H1 (cell line): Measurements from ENCODE around the gene DNASE2B. TPM values are rescaled to one million over a fixed set of nuclear protein-coding genes. Genes with fewer than 3 reads are reported as not detected.
A peak's percentile ranks its signal among the peaks of the same experiment; 100 is the strongest.

Experiments
- CTCF ChIA-PET: fragments of 300-600 bp; sonication (Branson Sonifier 250); formaldehyde crosslinking; loops from one replicate; lab custom pipeline; 2021; ENCODE audit not compliant: partially characterized antibody; lab: Charles Lee
- POLR2A ChIA-PET: fragments of 300-600 bp; sonication (Branson Sonifier 250); formaldehyde crosslinking; loops from one replicate; lab custom pipeline; 2021; ENCODE audit warnings: inconsistent platforms; ENCODE audit not compliant: partially characterized antibody; lab: Charles Lee
- DNase-seq, 2 experiments: peaks; one replicate each; pipeline versions ENCODE4 v3.0.0 to v3.0.0-alpha.2; 2010 to 2022; ENCODE audit warnings: low spot score in 2 of 2, low read depth in 1 of 2, mixed read lengths in 1 of 2
- FAIRE-seq: peaks from 2 replicates; lab custom pipeline; 2011; peaks lifted over from hg19 to GRCh38; lab: Jason Lieb, UNC
- H2AFZ ChIP-seq: 2 replicates; pipeline ENCODE4 v1.8.1; 2012; ENCODE audit warnings: low read length, inconsistent platforms
- H2AK5ac ChIP-seq: 2 replicates; pipeline ENCODE4 v1.6.1; 2013; ENCODE audit warnings: low read depth, low read length
- H2BK120ac ChIP-seq: replicated peaks from 2 replicates; pipeline ENCODE3; 2013; ENCODE audit warnings: low read depth, low read length, inconsistent platforms
- H2BK12ac ChIP-seq: 2 replicates; pipeline ENCODE4 v1.6.1; 2013; ENCODE audit warnings: low read depth, low read length
- H2BK15ac ChIP-seq: 2 replicates; pipeline ENCODE4 v1.6.1; 2013; ENCODE audit warnings: low read length
- H2BK20ac ChIP-seq: 2 replicates; pipeline ENCODE4 v1.6.1; 2013; ENCODE audit warnings: low read length
- H2BK5ac ChIP-seq: 2 replicates; pipeline ENCODE4 v1.6.1; 2013; ENCODE audit warnings: low read depth, low read length
- H3K14ac ChIP-seq: 2 replicates; pipeline ENCODE4 v1.6.1; 2013; ENCODE audit warnings: inconsistent platforms; ENCODE audit not compliant: insufficient read length
- H3K18ac ChIP-seq: 2 replicates; pipeline ENCODE4 v1.6.1; 2013; ENCODE audit warnings: low read length; ENCODE audit errors: extremely low read depth
- H3K23ac ChIP-seq: 2 replicates; pipeline ENCODE4 v1.6.1; 2013; ENCODE audit warnings: inconsistent platforms; ENCODE audit not compliant: insufficient read length
- H3K23me2 ChIP-seq: 2 replicates; pipeline ENCODE4 v1.6.1; 2013; ENCODE audit warnings: low read depth, low read length
- H3K27ac ChIP-seq: 2 replicates; pipeline ENCODE4 v1.6.1; 2011; ENCODE audit warnings: low read depth, low read length, inconsistent platforms
- H3K27me3 ChIP-seq, 4 experiments: replicated peaks in 1 of 4; 1 replicate in 1 of 4; 2 replicates in 3 of 4; pipeline versions ENCODE4 v1.6.1 to v1.8.1; 2011 to 2013; ENCODE audit warnings: low read length in 3 of 4, mild to moderate bottlenecking in 3 of 4, inconsistent platforms in 2 of 4, mixed read lengths in 2 of 4, moderate library complexity in 1 of 4; ENCODE audit not compliant: control insufficient read depth in 3 of 4, insufficient read depth in 3 of 4; ENCODE audit errors: extremely low read depth in 1 of 4
- H3K36me3 ChIP-seq, 4 experiments: 2 replicates each; pipeline versions ENCODE4 v1.6.1 to v1.8.1; 2011 to 2013; ENCODE audit warnings: mild to moderate bottlenecking in 4 of 4, low read length in 3 of 4, moderate library complexity in 2 of 4, control low read depth in 1 of 4, inconsistent platforms in 1 of 4; ENCODE audit not compliant: insufficient read depth in 4 of 4, control insufficient read depth in 2 of 4
- H3K4ac ChIP-seq: replicated peaks from 2 replicates; pipeline ENCODE3; 2013; ENCODE audit warnings: low read length, low read depth, mixed read lengths, inconsistent platforms; ENCODE audit not compliant: insufficient read length
- H3K4me1 ChIP-seq, 4 experiments: replicated peaks in 1 of 4; 1 replicate in 1 of 4; 2 replicates in 3 of 4; pipeline versions ENCODE4 v1.6.1 to v1.8.1; 2011 to 2013; ENCODE audit warnings: low read length in 3 of 4, inconsistent platforms in 2 of 4, mixed read lengths in 1 of 4; ENCODE audit not compliant: insufficient read depth in 4 of 4, control insufficient read depth in 3 of 4
- H3K4me2 ChIP-seq, 2 experiments: 2 replicates each; pipeline versions ENCODE4 v1.6.1 to v1.8.1; 2011 to 2013; ENCODE audit warnings: low read depth in 2 of 2, low read length in 2 of 2, control low read depth in 1 of 2, inconsistent platforms in 1 of 2, mild to moderate bottlenecking in 1 of 2; ENCODE audit not compliant: insufficient read depth in 1 of 2
- H3K4me3 ChIP-seq, 4 experiments: fragments of 200-600, 300-600 bp in 1 of 4; sonication (generic), shearing (Covaris generic), sonication (Bioruptor Twin) in 1 of 4; 2 replicates each; pipeline versions ENCODE4 v1.5.1 to v1.8.1; 2011 to 2016; ENCODE audit warnings: low read length in 4 of 4, low read depth in 3 of 4, control low read depth in 2 of 4, inconsistent platforms in 2 of 4, mild to moderate bottlenecking in 2 of 4, mixed read lengths in 1 of 4, moderate library complexity in 1 of 4; ENCODE audit not compliant: insufficient read depth in 2 of 4; ENCODE audit errors: extremely low read depth in 1 of 4
- H3K56ac ChIP-seq: replicated peaks from 2 replicates; pipeline ENCODE3; 2013; ENCODE audit warnings: low read depth, mild to moderate bottlenecking, mixed read lengths, low read length, inconsistent platforms; ENCODE audit not compliant: insufficient read length
- H3K79me1 ChIP-seq: 2 replicates; pipeline ENCODE4 v1.6.1; 2013; ENCODE audit warnings: low read depth, low read length, control low read depth
- H3K79me2 ChIP-seq, 2 experiments: 2 replicates each; pipeline versions ENCODE4 v1.6.1 to v1.8.1; 2012 to 2013; ENCODE audit warnings: low read length in 2 of 2, mild to moderate bottlenecking in 2 of 2, inconsistent platforms in 1 of 2; ENCODE audit not compliant: insufficient read depth in 2 of 2, control insufficient read depth in 1 of 2
- H3K9ac ChIP-seq, 4 experiments: replicated peaks in 1 of 4; 1 replicate in 1 of 4; 2 replicates in 3 of 4; pipeline versions ENCODE4 v1.6.1 to v1.8.1; 2011 to 2013; ENCODE audit warnings: low read depth in 3 of 4, low read length in 3 of 4, control low read depth in 2 of 4, mild to moderate bottlenecking in 2 of 4, moderate library complexity in 2 of 4, inconsistent platforms in 1 of 4; ENCODE audit errors: extremely low read depth in 1 of 4
- H3K9me3 ChIP-seq, 2 experiments: 2 replicates each; pipeline versions ENCODE4 v1.6.1 to v1.8.1; 2012 to 2013; ENCODE audit warnings: mild to moderate bottlenecking in 2 of 2, moderate library complexity in 2 of 2, control low read depth in 1 of 2, inconsistent platforms in 1 of 2, low read depth in 1 of 2, low read length in 1 of 2, mixed read lengths in 1 of 2; ENCODE audit not compliant: insufficient read depth in 2 of 2
- H4K20me1 ChIP-seq, 2 experiments: replicated peaks in 1 of 2; 2 replicates each; pipeline versions ENCODE3 to v1.8.1; 2011 to 2013; ENCODE audit warnings: inconsistent platforms in 2 of 2, low read length in 2 of 2, mild to moderate bottlenecking in 1 of 2; ENCODE audit not compliant: insufficient read depth in 2 of 2, control insufficient read depth in 1 of 2
- H4K5ac ChIP-seq: 2 replicates; pipeline ENCODE4 v1.6.1; 2013; ENCODE audit warnings: low read length, low read depth, mixed read lengths, inconsistent platforms; ENCODE audit not compliant: insufficient read length
- H4K8ac ChIP-seq: 2 replicates; pipeline ENCODE4 v1.8.0; 2013; ENCODE audit warnings: mild to moderate bottlenecking, moderate library complexity, low read length, inconsistent platforms; ENCODE audit not compliant: insufficient read depth; ENCODE audit errors: extremely low read depth
- H4K91ac ChIP-seq: replicated peaks from 2 replicates; pipeline ENCODE3; 2013; ENCODE audit warnings: low read length, mixed read lengths, inconsistent platforms; ENCODE audit not compliant: insufficient read length
- CTCF ChIP-seq, 3 experiments: IDR thresholded peaks; 1 replicate in 2 of 3; 2 replicates in 1 of 3; pipeline versions ENCODE4 v1.5.1 to v1.6.1; 2011; ENCODE audit warnings: low read length in 3 of 3, mild to moderate bottlenecking in 3 of 3, inconsistent platforms in 2 of 3, low read depth in 1 of 3, moderate library complexity in 1 of 3; ENCODE audit not compliant: insufficient read depth in 1 of 3; ENCODE audit errors: control extremely low read depth in 1 of 3
- HDAC2 ChIP-seq, 2 experiments: fragments of 300-600 bp in 1 of 2; sonication (generic) in 1 of 2; IDR thresholded peaks; 2 replicates each; pipeline ENCODE4 v1.6.1; 2011 to 2012; ENCODE audit warnings: low read depth in 2 of 2, low read length in 2 of 2, mild to moderate bottlenecking in 2 of 2, moderate library complexity in 2 of 2, borderline replicate concordance in 1 of 2, inconsistent platforms in 1 of 2
- PHF8 ChIP-seq: fragments of 200-600 bp; sonication (generic); conservative IDR thresholded peaks from 2 replicates; pipeline ENCODE4 v1.7.1; 2012; ENCODE audit warnings: low read depth, mild to moderate bottlenecking, inconsistent platforms, low read length, moderate library complexity
- RAD21 ChIP-seq, 2 experiments: IDR thresholded peaks in 1 of 2; conservative IDR thresholded peaks in 1 of 2; 2 replicates each; pipeline ENCODE4 v1.6.1; 2011; ENCODE audit warnings: low read depth in 2 of 2, low read length in 2 of 2, improper control_type of control experiment in 1 of 2, inconsistent platforms in 1 of 2, mild to moderate bottlenecking in 1 of 2, moderate library complexity in 1 of 2
- RFX5 ChIP-seq: IDR thresholded peaks from 2 replicates; pipeline ENCODE4 v1.6.1; 2011; ENCODE audit warnings: low read depth, low read length, improper control_type of control experiment, borderline replicate concordance
- WGBS, 2 experiments: shearing (Covaris generic) in 1 of 2; methylation state at CpG; one replicate each; pipeline versions ENCODE4 v1.1.6 to v1.1.7; 2013 to 2015; ENCODE audit warnings: low lambda C conversion rate in 2 of 2, mixed read lengths in 2 of 2, inconsistent platforms in 1 of 2, low coverage in 1 of 2, missing lambda C conversion rate in 1 of 2; ENCODE audit not compliant: insufficient replicate concordance in 2 of 2, insufficient coverage in 1 of 2, insufficient read length in 1 of 2; ENCODE audit errors: extremely low coverage in 1 of 2, missing lambda C conversion rate in 1 of 2; 5-methylcytosine and 5-hydroxymethylcytosine counted together
- polyA plus RNA-seq, 7 experiments: library from polyadenylated mRNA; depleted of rRNA in 3 of 7; stranded (reverse) in 5 of 7; unstranded in 2 of 7; fragments of >200 nt in 5 of 7; fragments of 200-250 nt in 2 of 7; gene quantifications; 1 replicate in 5 of 7; 2 replicates in 1 of 7; 4 replicates in 1 of 7; pipeline versions ENCODE4 v1.2.1 to v1.2.3, GENCODE V29; 2011 to 2013; ENCODE audit warnings: missing spikeins in 2 of 7, mixed read lengths in 2 of 7
- total RNA-seq: library from RNA; stranded (reverse); fragmentation: NEBNext Ultra II Directional; extraction: Animal tissue kit (Norgen Biotek cat#: 25700); gene quantifications from 2 replicates; pipeline ENCODE4 v1.2.1, GENCODE V29; 2021

The DNASE2B gene
- total and polyA plus RNA-seq, 2 of the 8 experiments (the other 6 are each of a cell fraction or from before 2014, with no cell fraction given): not detected

- H3K36me3 ChIP-seq: no peaks in the 10 kb centered on the region
- no peak overlapping the region for H2BK5ac ChIP-seq
- H3K9ac ChIP-seq: no peak overlapping the region
- H3K27me3 ChIP-seq: no peaks in the 10 kb centered on the region
- H3K79me1 ChIP-seq: no peaks in the 10 kb centered on the region
- H3K4me1 ChIP-seq: peaks cover 0 to 4% (median 0%) of the 10 kb centered on the region in 4 experiments; a peak in 3 of 7 replicates
- no peaks in the 10 kb centered on the region for H3K23me2 ChIP-seq
- H3K14ac ChIP-seq: no peak overlapping the region
- H4K8ac ChIP-seq: no peak overlapping the region
- H3K4me2 ChIP-seq: no peak overlapping the region
- WGBS, 2 experiments: 74% methylated on average over 11 of the region's 11 CpGs; no CpG with 5 or more reads in 1 of the 2 experiments
- H3K4ac ChIP-seq: no peak overlapping the region
- peak overlapping the region; percentile 57; the same call in 1 of the 2 replicates for H2AFZ ChIP-seq
- no peak overlapping the region for H3K27ac ChIP-seq
- no peaks in the 10 kb centered on the region for H3K79me2 ChIP-seq
- no peak overlapping the region for H2BK20ac ChIP-seq
- no peak overlapping the region for H2AK5ac ChIP-seq
- no peak overlapping the region for H2BK15ac ChIP-seq
- ChIA-PET POLR2A (interaction anchor here (0.6 kb wide), 1 partner anchor 639 kb away, joined by 3 read pairs; no protein-coding TSS in a partner anchor), CTCF (interaction anchor here (0.6 to 4.0 kb wide), 25 partner anchors 8 to 725 kb away, joined by 3 to 18 read pairs (median 4); partner anchors contain the start of gene PRKACB)
- no peak overlapping the region for H4K5ac ChIP-seq
- H3K9me3 ChIP-seq: peaks cover 0 to 2% of the 10 kb centered on the region in 2 experiments; a peak in 1 of 4 replicates
- peak; percentile 96 for FAIRE-seq
- H4K20me1 ChIP-seq: no peaks in the 10 kb centered on the region
- peak in 2 of 3 experiments; percentile 61 to 65; a peak in 3 of 4 replicates for TF ChIP-seq CTCF (IDR thresholded peaks at IDR 0.05; ENCODE audit: control extremely low read depth in 1 of 3, insufficient read depth in 1 of 3, low read depth in 1 of 3, low read length in 3 of 3)
- peak; percentile 82 to 84 for TF ChIP-seq RAD21 (IDR thresholded peaks at IDR 0.05 in 1 of 2, conservative IDR thresholded peaks at IDR 0.05 in 1 of 2; ENCODE audit: low read depth in 2 of 2, low read length in 2 of 2)
- no peak for TF ChIP-seq PHF8
- no peak for TF ChIP-seq HDAC2 (IDR thresholded peaks at IDR 0.05; ENCODE audit: borderline replicate concordance in 1 of 2, low read depth in 2 of 2, low read length in 2 of 2)
- TF ChIP-seq RFX5: no peak
- no peak overlapping the region for H3K18ac ChIP-seq
- H3K23ac ChIP-seq: no peak overlapping the region
- no peak overlapping the region for H3K4me3 ChIP-seq
- H3K56ac ChIP-seq: no peak overlapping the region
- H2BK120ac ChIP-seq: no peak overlapping the region
- H2BK12ac ChIP-seq: no peak overlapping the region
- no peak for DNase-seq
- no peak overlapping the region for H4K91ac ChIP-seq
Observed at GRCh38 chr1:84433258-84434080, 35.2 kb downstream of the DNASE2B start.
